ENCODE data around the gene JUP.

The JUP gene

DNA sequence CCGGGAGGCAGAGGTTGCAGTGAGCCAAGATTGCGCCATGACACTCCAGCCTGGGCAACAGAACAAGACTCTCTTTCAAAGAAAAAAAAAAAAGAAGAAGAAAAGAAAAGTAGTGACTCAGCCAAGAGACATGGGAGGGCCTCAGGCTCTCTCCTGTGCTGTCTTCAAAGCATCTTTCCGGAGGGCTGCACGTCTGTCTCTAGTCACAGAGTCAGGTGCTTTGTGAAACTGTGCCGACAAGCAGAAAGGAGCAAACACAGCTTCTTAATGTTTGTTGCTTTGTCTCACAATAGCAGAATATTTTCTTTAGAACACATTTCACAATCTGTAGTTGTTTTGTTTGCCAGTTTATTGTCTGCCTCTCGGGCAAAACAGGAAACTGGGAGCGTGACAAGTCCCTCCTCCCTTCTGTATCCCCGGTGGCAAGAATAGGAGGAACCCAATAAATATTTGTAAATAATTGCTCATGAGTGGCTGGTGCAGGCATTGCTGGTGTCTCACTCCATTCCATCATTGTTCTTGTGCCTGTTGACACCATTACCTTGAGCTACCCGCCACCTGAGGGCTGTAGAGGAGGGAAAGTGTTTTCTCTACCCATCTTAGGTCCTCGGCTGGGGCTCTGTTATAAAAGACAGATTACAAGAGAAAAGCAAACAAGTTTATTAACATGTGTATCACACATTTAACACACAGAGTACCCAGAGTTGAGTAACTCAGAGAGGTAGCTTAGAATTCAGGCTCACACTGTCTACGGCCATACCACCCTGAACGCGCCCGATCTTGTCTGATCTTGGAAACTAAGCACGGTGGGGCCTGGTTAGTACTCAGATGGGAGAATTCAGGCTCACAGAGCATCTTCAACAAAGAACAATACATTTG lies 68.9 kb downstream of the JUP start:
- DNase-seq, result no peak

DNA sequence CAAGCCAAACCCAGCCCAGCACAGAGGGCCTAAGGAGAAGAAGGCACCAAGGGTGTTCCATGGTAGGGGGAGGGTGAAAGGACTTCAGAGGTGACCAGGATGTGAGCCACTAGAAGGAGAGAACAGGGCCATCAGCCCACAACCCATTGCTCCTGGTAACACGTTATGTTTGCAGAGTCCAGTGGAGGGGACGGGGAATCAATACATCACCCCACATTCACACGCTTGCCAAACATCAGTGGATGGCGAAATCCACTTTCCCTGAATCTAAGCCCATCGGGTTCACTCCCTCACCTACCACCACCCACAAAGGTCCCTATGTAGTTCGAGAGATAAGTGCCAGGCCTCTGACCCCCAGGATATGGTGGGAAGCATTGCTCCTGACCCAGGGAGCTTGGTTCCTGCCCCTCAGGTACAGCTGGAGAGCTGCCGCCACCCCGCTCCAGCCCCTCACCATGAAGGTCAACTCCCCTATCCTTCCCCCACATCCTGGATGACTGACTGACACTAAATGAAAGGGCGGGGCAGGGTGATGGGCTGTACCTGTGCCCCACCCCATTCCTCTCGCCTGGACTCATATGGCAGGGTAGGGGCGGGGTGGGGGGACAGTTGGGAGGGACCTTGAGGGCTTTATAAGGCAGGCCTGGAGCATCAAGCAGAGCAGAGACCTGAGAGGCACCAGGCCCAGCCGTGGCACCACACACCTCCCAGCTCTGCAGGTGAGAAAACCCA lies 74.7 kb downstream of the JUP start, which contains the start of gene GAST:
Gene GAST (plus strand): TSS at position 663 of the 732 bp plus-strand sequence. CDS start 3,106 bp downstream, outside the sequence.
- DNase-seq, result no peak

DNA sequence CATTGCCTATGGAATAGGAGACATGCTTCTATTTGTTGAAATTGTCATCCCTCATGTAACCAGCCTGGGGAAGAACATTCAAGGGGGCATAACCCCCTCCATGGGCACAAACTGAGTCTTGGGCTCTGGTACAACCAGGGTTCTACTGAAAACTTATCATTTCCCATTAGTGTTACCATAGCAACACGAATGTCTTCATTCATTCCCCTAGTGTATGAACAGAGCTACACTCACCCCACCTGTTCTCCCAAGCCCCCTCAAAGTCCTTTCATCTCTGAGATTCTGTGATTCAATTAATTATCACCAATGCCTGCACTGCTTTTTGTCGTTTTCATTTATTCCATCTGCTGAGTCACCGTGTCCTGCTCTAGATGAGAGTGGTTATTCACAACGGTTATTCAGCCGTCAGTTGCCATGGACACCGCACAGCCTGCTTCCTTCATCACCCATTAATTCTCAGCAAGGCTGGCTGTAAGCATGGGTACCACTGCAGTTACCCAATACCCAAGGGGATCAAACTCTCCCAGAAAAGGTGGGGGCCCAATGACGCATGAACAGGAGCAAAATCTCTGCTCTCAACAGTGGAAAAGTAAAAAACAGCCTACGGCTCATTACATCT lies 75.9 kb downstream of the JUP start:
- DNase-seq, result no peak

DNA sequence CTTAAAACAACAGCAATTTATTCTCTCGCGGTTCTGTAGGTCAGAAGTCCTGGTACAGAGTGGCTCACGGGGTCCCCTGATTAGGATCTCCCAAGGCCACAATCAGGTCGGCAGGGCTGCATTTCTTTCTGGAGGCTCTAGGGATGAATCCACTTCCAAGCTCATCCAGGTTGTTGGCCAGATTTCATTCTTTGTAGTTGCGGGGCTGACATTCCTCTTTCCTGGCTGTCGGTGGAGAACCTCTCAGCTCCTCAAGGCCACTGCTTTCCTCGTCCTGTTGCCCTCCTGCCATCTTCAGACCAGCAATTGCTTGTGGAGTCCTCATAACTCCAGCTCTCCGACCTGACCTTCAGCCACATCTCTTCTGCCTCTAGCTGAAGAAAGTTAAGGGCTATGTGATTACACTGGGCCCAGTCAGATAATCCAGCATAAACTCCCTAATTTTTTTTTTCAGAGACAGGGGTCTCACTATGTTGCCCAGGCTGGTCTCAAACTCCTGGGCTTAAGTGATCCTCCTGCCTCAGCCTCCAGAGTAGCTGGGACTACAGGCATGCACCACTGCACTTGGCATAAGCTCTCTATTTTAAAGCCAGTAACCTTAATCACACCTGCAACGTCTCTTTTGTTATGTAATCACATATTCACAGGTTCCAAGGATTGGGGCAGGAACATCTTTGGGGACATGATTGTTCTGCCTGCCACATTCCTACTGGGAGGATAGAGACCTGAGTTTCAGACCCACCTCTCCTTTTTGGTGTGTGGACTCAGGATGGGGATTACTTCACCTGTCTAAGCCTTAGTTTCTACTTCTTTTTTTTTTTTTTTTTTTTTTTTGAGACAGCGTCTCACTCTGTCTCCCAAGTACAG lies 78.5 kb downstream of the JUP start:
- DNase-seq, result no peak

DNA sequence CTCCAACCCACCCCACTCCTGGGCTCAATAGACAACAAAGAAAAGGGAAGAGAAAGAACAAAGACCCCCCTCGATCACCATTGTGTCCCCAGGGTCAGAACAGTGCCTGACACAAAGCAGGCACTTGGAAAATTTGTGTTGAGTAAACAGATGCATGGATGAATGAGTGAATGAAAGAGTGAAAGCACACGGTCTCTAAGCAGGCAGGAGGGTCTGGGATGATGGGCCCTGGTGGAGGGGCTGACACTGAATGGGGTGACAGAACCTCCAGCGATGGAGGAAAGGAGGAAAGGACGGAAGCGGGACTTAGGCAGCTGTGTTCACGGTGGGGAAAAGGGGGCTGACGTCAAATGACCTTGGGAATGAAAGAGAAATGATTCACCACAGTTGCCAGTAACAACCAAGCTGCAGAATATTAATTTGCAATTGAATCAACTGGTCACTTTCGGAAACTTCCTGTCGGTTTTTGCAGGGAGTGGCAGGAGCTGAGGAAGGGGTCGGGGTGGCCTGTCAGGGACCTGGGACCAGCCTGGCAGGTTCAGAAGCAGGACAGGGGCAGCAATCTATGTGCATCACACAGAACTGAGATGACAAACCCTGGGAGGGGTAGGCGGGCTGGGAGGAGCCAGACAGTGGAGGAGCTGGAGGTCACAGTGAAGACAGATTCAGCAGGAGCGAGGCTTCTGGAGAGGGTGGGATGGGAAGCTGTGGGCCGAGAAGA lies 81.1 kb downstream of the JUP start:
- DNase-seq, result no peak

All from stimulated activated CD4-positive, alpha-beta T cell treated with anti-CD3 and anti-CD28 coated beads, Interleukin-2, amount 100 ng/mL, for 24 hours (primary cell).